Neural cell (in vitro differentiated cells): ENCODE data around the gene SPP2. TPM values are rescaled to one million over a fixed set of nuclear protein-coding genes. Genes with fewer than 3 reads are reported as not detected.

Source experiments
- H2AFZ ChIP-seq: fragments of 200-600, 300-800 bp; sonication (generic), shearing (Covaris generic); 2 replicates; pipeline ENCODE4 v1.6.0; 2014; ENCODE audit warnings: low read depth, mild to moderate bottlenecking, antibody characterized with exemption, low read length, moderate library complexity
- H3F3A ChIP-seq: fragments of 200-600 bp; shearing (Covaris generic); 2 replicates; pipeline ENCODE4 v1.6.1; 2016; ENCODE audit warnings: mild to moderate bottlenecking, moderate library complexity, mixed read lengths, antibody characterized with exemption, low read length; ENCODE audit not compliant: insufficient read depth, poor library complexity, severe bottlenecking
- H3K27ac ChIP-seq: fragments of 200-600, 300-800 bp; sonication (generic), shearing (Covaris generic); 2 replicates; pipeline ENCODE4 v1.5.1; 2014; ENCODE audit warnings: mild to moderate bottlenecking, low read length, moderate library complexity
- H3K27me3 ChIP-seq: fragments of 300-800, 200-600 bp; sonication (generic), shearing (Covaris generic); 2 replicates; pipeline ENCODE4 v1.6.0; 2014; ENCODE audit warnings: mild to moderate bottlenecking, low read depth, low read length, moderate library complexity; ENCODE audit not compliant: insufficient read depth
- H3K36me3 ChIP-seq: fragments of 300-800, 200-600 bp; sonication (generic), shearing (Covaris generic); 2 replicates; pipeline ENCODE4 v1.5.1; 2014; ENCODE audit warnings: mild to moderate bottlenecking, antibody characterized with exemption, low read length, moderate library complexity; ENCODE audit not compliant: insufficient read depth
- H3K4me2 ChIP-seq: fragments of 300-800, 200-600 bp; sonication (generic), shearing (Covaris generic); 2 replicates; pipeline ENCODE4 v1.6.0; 2014; ENCODE audit warnings: mild to moderate bottlenecking, low read length
- H3K4me3 ChIP-seq: fragments of 300-800, 200-600 bp; sonication (generic), shearing (Covaris generic); 2 replicates; pipeline ENCODE4 v1.5.1; 2014; ENCODE audit warnings: mild to moderate bottlenecking, low read length, moderate library complexity
- H3K79me2 ChIP-seq: fragments of 200-600 bp; shearing (Covaris generic); replicated peaks from 2 replicates; pipeline ENCODE4 v1.6.0; 2014; ENCODE audit warnings: mild to moderate bottlenecking, low read length, moderate library complexity; ENCODE audit not compliant: insufficient read depth
- H3K9ac ChIP-seq: fragments of 300-800, 200-600 bp; sonication (generic), shearing (Covaris generic); 2 replicates; pipeline ENCODE4 v1.6.1; 2016; ENCODE audit warnings: mild to moderate bottlenecking, low read length, mixed read lengths
- H3K9me2 ChIP-seq: fragments of 200-600 bp; shearing (Covaris generic); 2 replicates; pipeline ENCODE4 v1.6.1; 2016; ENCODE audit warnings: mild to moderate bottlenecking, low read length, mixed read lengths; ENCODE audit not compliant: insufficient read depth
- H3K9me3 ChIP-seq: fragments of 200-600, 300-800 bp; sonication (generic), shearing (Covaris generic); 2 replicates; pipeline ENCODE4 v1.6.1; 2016; ENCODE audit warnings: mild to moderate bottlenecking, mixed run types, low read length, moderate library complexity, mixed read lengths
- H4K20me1 ChIP-seq: fragments of 200-600 bp; shearing (Covaris generic); 2 replicates; pipeline ENCODE4 v1.6.1; 2016; ENCODE audit warnings: mild to moderate bottlenecking, mixed run types; ENCODE audit not compliant: insufficient read depth
- EP300 ChIP-seq: fragments of 450-650 bp; conservative IDR thresholded peaks from 2 replicates; pipeline ENCODE4 v1.6.1; 2014; ENCODE audit warnings: antibody characterized with exemption, mild to moderate bottlenecking, moderate library complexity; ENCODE audit not compliant: poor library complexity, severe bottlenecking
- EZH2 ChIP-seq: fragments of 200-600, 300-800 bp; shearing (Covaris generic), sonication (generic); IDR thresholded peaks from 2 replicates; pipeline ENCODE4 v1.6.1; 2014; ENCODE audit warnings: antibody characterized with exemption, low read length, borderline replicate concordance, mild to moderate bottlenecking; ENCODE audit not compliant: insufficient read depth, poor library complexity, severe bottlenecking
- MXI1 ChIP-seq: fragments of 450-650 bp; conservative IDR thresholded peaks from 2 replicates; pipeline ENCODE4 v1.6.1; 2014; ENCODE audit warnings: antibody characterized with exemption, mild to moderate bottlenecking; ENCODE audit not compliant: poor library complexity, severe bottlenecking
- POLR2AphosphoS5 ChIP-seq: IDR thresholded peaks from 2 replicates; pipeline ENCODE4 v1.6.1; 2012
- RAD21 ChIP-seq: fragments of 450-650 bp; conservative IDR thresholded peaks from 2 replicates; pipeline ENCODE4 v1.6.1; 2014; ENCODE audit warnings: antibody characterized with exemption, mild to moderate bottlenecking, moderate library complexity
- SMC3 ChIP-seq: fragments of 450-650 bp; conservative IDR thresholded peaks from 2 replicates; pipeline ENCODE4 v1.6.1; 2014; ENCODE audit warnings: antibody characterized with exemption, mild to moderate bottlenecking, moderate library complexity; ENCODE audit not compliant: poor library complexity
- TAF1 ChIP-seq: IDR thresholded peaks from 2 replicates; pipeline ENCODE4 v1.6.1; 2012; ENCODE audit warnings: low read depth
- polyA plus RNA-seq: library from polyadenylated mRNA; depleted of rRNA; stranded (reverse); fragments of >200 nt; gene quantifications from 2 replicates; pipeline ENCODE4 v1.2.3, GENCODE V29; 2014
- TF ChIP-seq, protein P1 (sequence below): fragments of 450-650 bp; IDR thresholded peaks from 2 replicates; pipeline ENCODE4 v1.5.1; 2014; ENCODE audit warnings: antibody characterized with exemption, mild to moderate bottlenecking, moderate library complexity; ENCODE audit not compliant: poor library complexity, severe bottlenecking
- TF ChIP-seq, protein P2 (sequence below): IDR thresholded peaks from 2 replicates; pipeline ENCODE4 v1.6.1; 2012; ENCODE audit warnings: borderline replicate concordance

The SPP2 gene
- polyA plus RNA-seq, 1 donor from 2014 or later: not detected

DNA sequence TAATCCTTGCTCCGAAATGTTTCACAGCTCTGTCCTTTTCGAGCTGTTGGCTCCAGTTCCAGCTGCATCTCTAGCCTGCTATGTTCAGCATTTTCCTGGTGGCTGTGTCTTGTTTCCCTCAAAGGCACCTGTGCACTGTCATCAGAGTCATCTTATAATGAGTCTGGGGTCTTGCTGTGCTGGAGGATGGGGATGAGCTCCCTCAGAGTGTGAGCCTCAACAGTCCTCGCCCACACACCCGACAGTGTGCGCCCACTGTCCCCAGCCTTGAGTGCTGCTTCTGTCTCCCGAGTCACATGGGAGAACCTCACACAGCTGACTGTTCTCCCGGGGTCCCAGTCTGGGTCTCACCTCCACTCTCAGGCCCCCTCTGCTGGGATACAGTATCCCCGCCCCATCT lies 25.4 kb downstream of the SPP2 start:
- no peaks in the 10 kb centered on the region for H3K27me3 ChIP-seq
- H3K4me2 ChIP-seq: no peak overlapping the region
- no peaks in the 10 kb centered on the region for H3K36me3 ChIP-seq
- H3F3A ChIP-seq: no peaks in the 10 kb centered on the region
- no peak overlapping the region for H2AFZ ChIP-seq
- TF ChIP-seq POLR2AphosphoS5 (no peak), EP300 (no peak), TAF1 (no peak), SMC3 (no peak), RAD21 (no peak), EZH2 (no peak), MXI1 (no peak)
- TF ChIP-seq, protein P1, sequence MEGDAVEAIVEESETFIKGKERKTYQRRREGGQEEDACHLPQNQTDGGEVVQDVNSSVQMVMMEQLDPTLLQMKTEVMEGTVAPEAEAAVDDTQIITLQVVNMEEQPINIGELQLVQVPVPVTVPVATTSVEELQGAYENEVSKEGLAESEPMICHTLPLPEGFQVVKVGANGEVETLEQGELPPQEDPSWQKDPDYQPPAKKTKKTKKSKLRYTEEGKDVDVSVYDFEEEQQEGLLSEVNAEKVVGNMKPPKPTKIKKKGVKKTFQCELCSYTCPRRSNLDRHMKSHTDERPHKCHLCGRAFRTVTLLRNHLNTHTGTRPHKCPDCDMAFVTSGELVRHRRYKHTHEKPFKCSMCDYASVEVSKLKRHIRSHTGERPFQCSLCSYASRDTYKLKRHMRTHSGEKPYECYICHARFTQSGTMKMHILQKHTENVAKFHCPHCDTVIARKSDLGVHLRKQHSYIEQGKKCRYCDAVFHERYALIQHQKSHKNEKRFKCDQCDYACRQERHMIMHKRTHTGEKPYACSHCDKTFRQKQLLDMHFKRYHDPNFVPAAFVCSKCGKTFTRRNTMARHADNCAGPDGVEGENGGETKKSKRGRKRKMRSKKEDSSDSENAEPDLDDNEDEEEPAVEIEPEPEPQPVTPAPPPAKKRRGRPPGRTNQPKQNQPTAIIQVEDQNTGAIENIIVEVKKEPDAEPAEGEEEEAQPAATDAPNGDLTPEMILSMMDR: no peak
- TF ChIP-seq, protein P2, sequence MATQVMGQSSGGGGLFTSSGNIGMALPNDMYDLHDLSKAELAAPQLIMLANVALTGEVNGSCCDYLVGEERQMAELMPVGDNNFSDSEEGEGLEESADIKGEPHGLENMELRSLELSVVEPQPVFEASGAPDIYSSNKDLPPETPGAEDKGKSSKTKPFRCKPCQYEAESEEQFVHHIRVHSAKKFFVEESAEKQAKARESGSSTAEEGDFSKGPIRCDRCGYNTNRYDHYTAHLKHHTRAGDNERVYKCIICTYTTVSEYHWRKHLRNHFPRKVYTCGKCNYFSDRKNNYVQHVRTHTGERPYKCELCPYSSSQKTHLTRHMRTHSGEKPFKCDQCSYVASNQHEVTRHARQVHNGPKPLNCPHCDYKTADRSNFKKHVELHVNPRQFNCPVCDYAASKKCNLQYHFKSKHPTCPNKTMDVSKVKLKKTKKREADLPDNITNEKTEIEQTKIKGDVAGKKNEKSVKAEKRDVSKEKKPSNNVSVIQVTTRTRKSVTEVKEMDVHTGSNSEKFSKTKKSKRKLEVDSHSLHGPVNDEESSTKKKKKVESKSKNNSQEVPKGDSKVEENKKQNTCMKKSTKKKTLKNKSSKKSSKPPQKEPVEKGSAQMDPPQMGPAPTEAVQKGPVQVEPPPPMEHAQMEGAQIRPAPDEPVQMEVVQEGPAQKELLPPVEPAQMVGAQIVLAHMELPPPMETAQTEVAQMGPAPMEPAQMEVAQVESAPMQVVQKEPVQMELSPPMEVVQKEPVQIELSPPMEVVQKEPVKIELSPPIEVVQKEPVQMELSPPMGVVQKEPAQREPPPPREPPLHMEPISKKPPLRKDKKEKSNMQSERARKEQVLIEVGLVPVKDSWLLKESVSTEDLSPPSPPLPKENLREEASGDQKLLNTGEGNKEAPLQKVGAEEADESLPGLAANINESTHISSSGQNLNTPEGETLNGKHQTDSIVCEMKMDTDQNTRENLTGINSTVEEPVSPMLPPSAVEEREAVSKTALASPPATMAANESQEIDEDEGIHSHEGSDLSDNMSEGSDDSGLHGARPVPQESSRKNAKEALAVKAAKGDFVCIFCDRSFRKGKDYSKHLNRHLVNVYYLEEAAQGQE: no peak
- H3K79me2 ChIP-seq: no peaks in the 10 kb centered on the region
- no peak overlapping the region for H3K27ac ChIP-seq
- no peaks in the 10 kb centered on the region for H3K9me2 ChIP-seq
- H4K20me1 ChIP-seq: no peaks in the 10 kb centered on the region
- no peaks in the 10 kb centered on the region for H3K9me3 ChIP-seq
- no peak overlapping the region for H3K4me3 ChIP-seq
- no peak overlapping the region for H3K9ac ChIP-seq

DNA sequence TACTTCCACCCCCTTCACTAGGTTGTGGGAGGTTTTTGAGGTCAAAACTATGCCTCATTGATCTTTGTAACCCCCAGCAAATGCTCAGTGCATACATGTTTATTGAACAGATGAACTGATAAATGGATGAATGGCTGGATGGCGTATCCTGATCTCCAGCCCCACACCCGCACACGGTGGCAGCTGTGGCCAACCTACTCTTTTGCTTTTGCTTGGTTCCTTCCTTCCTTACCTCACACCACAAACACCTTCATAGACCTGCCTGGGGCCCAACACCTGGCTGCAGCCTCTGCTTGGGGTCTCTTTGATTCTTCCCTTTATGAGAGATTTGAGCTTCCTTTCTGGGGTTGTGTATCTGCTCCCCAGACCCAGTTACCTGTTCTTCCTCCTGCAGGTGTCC lies 25.9 kb downstream of the SPP2 start:
- H3F3A ChIP-seq: no peaks in the 10 kb centered on the region

More for the DNA sequence above, 25.9 kb downstream of the SPP2 start:
- Histone ChIP-seq H3K27me3 (no peaks in the 10 kb centered on the region), H3K4me2 (no peak overlapping the region), H3K9me2 (no peaks in the 10 kb centered on the region), H3K4me3 (no peak overlapping the region), H3K9ac (no peak overlapping the region), H4K20me1 (no peaks in the 10 kb centered on the region), H3K36me3 (no peaks in the 10 kb centered on the region), H3K79me2 (no peaks in the 10 kb centered on the region), H3K27ac (no peak overlapping the region), H3K9me3 (no peaks in the 10 kb centered on the region), H2AFZ (no peak overlapping the region)
- TF ChIP-seq SMC3 (no peak), POLR2AphosphoS5 (no peak), EP300 (no peak), TAF1 (no peak), RAD21 (no peak), MXI1 (no peak), EZH2 (no peak)
- TF ChIP-seq, protein P1: no peak
- TF ChIP-seq, protein P2: no peak
